ENCODE measurements around the gene DPP3.

DNA sequence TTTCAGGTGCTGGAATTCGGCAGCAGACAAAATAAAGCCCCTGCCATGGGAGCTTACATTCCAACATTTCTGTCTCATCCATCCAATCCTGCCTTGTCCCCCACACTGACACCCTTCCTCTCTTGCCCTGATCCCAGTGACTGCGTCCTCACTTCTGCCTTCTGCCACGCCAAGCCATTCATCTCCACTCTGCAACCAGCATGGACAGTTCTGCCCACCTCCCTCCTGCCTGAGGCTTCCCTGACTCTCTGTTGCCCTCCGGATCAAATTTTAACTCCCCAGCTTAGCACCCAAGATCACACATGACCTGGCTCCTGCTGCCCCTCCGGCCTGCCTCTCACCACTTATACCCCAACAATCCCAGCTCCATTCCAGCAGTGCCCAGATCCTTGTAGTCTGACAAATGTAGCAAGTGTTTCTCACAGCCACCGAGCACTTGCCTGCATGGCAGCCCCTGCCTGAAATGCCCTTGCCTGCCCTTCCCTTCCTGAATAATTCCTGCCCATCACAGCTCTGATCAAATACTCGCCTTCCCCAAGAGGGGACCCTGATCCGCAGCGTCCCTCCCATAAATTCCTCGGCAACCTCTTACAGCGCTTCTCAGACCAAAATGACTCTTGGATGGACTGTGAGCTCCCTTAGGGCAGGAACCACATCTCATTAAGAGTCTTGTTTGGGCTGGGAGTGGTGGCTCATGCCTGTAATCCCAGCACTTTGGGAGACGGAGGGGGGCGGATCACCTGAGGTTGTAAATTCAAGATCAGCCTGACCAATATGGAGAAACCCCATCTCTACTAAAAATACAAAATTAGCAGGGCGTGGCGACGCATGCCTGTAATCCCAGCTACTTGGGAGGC lies 68.8 kb downstream of the DPP3 start:
- no peak for TF ChIP-seq NR2F2 (IDR thresholded peaks at IDR 0.05)
- TF ChIP-seq, protein P1, sequence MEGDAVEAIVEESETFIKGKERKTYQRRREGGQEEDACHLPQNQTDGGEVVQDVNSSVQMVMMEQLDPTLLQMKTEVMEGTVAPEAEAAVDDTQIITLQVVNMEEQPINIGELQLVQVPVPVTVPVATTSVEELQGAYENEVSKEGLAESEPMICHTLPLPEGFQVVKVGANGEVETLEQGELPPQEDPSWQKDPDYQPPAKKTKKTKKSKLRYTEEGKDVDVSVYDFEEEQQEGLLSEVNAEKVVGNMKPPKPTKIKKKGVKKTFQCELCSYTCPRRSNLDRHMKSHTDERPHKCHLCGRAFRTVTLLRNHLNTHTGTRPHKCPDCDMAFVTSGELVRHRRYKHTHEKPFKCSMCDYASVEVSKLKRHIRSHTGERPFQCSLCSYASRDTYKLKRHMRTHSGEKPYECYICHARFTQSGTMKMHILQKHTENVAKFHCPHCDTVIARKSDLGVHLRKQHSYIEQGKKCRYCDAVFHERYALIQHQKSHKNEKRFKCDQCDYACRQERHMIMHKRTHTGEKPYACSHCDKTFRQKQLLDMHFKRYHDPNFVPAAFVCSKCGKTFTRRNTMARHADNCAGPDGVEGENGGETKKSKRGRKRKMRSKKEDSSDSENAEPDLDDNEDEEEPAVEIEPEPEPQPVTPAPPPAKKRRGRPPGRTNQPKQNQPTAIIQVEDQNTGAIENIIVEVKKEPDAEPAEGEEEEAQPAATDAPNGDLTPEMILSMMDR (IDR thresholded peaks at IDR 0.05; ENCODE audit: low read depth, low read length, missing input control), result no peak
- TF ChIP-seq SP1 (IDR thresholded peaks at IDR 0.05), result no peak
- TF ChIP-seq RAD21 (IDR thresholded peaks at IDR 0.05), result no peak
- TF ChIP-seq, protein P2, sequence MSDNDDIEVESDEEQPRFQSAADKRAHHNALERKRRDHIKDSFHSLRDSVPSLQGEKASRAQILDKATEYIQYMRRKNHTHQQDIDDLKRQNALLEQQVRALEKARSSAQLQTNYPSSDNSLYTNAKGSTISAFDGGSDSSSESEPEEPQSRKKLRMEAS (IDR thresholded peaks at IDR 0.05), result no peak
- TF ChIP-seq ATF3 (IDR thresholded peaks at IDR 0.05), result no peak
- no peak for TF ChIP-seq TAF1 (conservative IDR thresholded peaks at IDR 0.05)
